HUES6 (cell line): ENCODE measurements around the gene FBXO31.

Experiments used
- H3K27ac ChIP-seq: 2 replicates; pipeline ENCODE4 v1.7.0; 2013; ENCODE audit warnings: low read depth, mild to moderate bottlenecking, low read length, inconsistent platforms
- H3K27me3 ChIP-seq: 2 replicates; pipeline ENCODE4 v1.6.1; 2013; ENCODE audit warnings: low read length; ENCODE audit not compliant: control insufficient read depth, insufficient read depth
- H3K36me3 ChIP-seq: 2 replicates; pipeline ENCODE4 v1.6.1; 2013; ENCODE audit warnings: low read length; ENCODE audit not compliant: control insufficient read depth, insufficient read depth
- H3K4me1 ChIP-seq: 2 replicates; pipeline ENCODE4 v1.6.1; 2013; ENCODE audit warnings: low read length; ENCODE audit not compliant: control insufficient read depth, insufficient read depth
- H3K4me3 ChIP-seq: 2 replicates; pipeline ENCODE4 v1.5.1; 2013; ENCODE audit warnings: low read depth, low read length
- H3K9ac ChIP-seq: one replicate; pipeline ENCODE4 v1.6.1; 2013; ENCODE audit warnings: mild to moderate bottlenecking, low read length
- H3K9me3 ChIP-seq: 2 replicates; pipeline ENCODE4 v1.6.1; 2013; ENCODE audit warnings: low read depth, low read length; ENCODE audit not compliant: control insufficient read depth, insufficient read depth

The FBXO31 gene

GRCh38 chr16:87420026-87421002, 36.7 kb upstream of the FBXO31 start:
- peaks cover 64% of the 10 kb centered on the region for H3K36me3 ChIP-seq
- H3K9me3 ChIP-seq: no peaks in the 10 kb centered on the region
- no peak overlapping the region for H3K4me3 ChIP-seq
- H3K27me3 ChIP-seq: no peaks in the 10 kb centered on the region
- H3K4me1 ChIP-seq: peaks cover 2% of the 10 kb centered on the region; the same call in 1 of the 2 replicates
- no peak overlapping the region for H3K9ac ChIP-seq
- H3K27ac ChIP-seq: no peak overlapping the region

GRCh38 chr16:87418644-87419043, 35.1 kb upstream of the FBXO31 start:
- Histone ChIP-seq H3K27me3 (no peaks in the 10 kb centered on the region), H3K9me3 (no peaks in the 10 kb centered on the region), H3K36me3 (peaks cover 68% of the 10 kb centered on the region), H3K4me1 (no peaks in the 10 kb centered on the region), H3K27ac (no peak overlapping the region), H3K9ac (no peak overlapping the region), H3K4me3 (no peak overlapping the region)

GRCh38 chr16:87418216-87418615, 34.6 kb upstream of the FBXO31 start:
- Histone ChIP-seq H3K9ac (no peak overlapping the region), H3K27me3 (no peaks in the 10 kb centered on the region), H3K9me3 (no peaks in the 10 kb centered on the region), H3K36me3 (peaks cover 69% of the 10 kb centered on the region), H3K4me3 (no peak overlapping the region), H3K4me1 (no peaks in the 10 kb centered on the region), H3K27ac (no peak overlapping the region)

GRCh38 chr16:87417528-87417910, 33.9 kb upstream of the FBXO31 start:
- H3K9me3 ChIP-seq: no peaks in the 10 kb centered on the region
- no peak overlapping the region for H3K27ac ChIP-seq
- H3K27me3 ChIP-seq: no peaks in the 10 kb centered on the region
- H3K36me3 ChIP-seq: peaks cover 71% of the 10 kb centered on the region
- H3K4me3 ChIP-seq: no peak overlapping the region
- H3K9ac ChIP-seq: no peak overlapping the region
- no peaks in the 10 kb centered on the region for H3K4me1 ChIP-seq

- no peak overlapping the region for H3K9ac ChIP-seq
- no peak overlapping the region for H3K27ac ChIP-seq
Observed at GRCh38 chr16:87416826-87417527, 33.4 kb upstream of the FBXO31 start.

GRCh38 chr16:87415441-87415840, 31.9 kb upstream of the FBXO31 start:
- Histone ChIP-seq H3K9me3 (no peaks in the 10 kb centered on the region), H3K27me3 (no peaks in the 10 kb centered on the region), H3K27ac (no peak overlapping the region), H3K4me3 (no peak overlapping the region), H3K36me3 (peaks cover 74% of the 10 kb centered on the region), H3K9ac (no peak overlapping the region), H3K4me1 (no peaks in the 10 kb centered on the region)

More at GRCh38 chr16:87416826-87417527, 33.4 kb upstream of the FBXO31 start:
- Histone ChIP-seq H3K27me3 (no peaks in the 10 kb centered on the region), H3K4me3 (no peak overlapping the region), H3K4me1 (no peaks in the 10 kb centered on the region), H3K36me3 (peaks cover 75% of the 10 kb centered on the region), H3K9me3 (no peaks in the 10 kb centered on the region)

GRCh38 chr16:87414251-87414680, 30.7 kb upstream of the FBXO31 start:
- no peak overlapping the region for H3K9ac ChIP-seq
- no peaks in the 10 kb centered on the region for H3K4me1 ChIP-seq
- H3K9me3 ChIP-seq: no peaks in the 10 kb centered on the region
- no peak overlapping the region for H3K4me3 ChIP-seq
- no peaks in the 10 kb centered on the region for H3K27me3 ChIP-seq
- H3K27ac ChIP-seq: no peak overlapping the region
- H3K36me3 ChIP-seq: peaks cover 77% of the 10 kb centered on the region

- H3K27ac ChIP-seq: no peak overlapping the region
- peaks cover 78% of the 10 kb centered on the region for H3K36me3 ChIP-seq
- H3K27me3 ChIP-seq: no peaks in the 10 kb centered on the region
- H3K4me3 ChIP-seq: no peak overlapping the region
- no peaks in the 10 kb centered on the region for H3K4me1 ChIP-seq
- H3K9ac ChIP-seq: no peak overlapping the region
- no peaks in the 10 kb centered on the region for H3K9me3 ChIP-seq
Observed at GRCh38 chr16:87412996-87413421, 29.4 kb upstream of the FBXO31 start.

- Histone ChIP-seq H3K9ac (no peak overlapping the region), H3K9me3 (no peaks in the 10 kb centered on the region), H3K27me3 (no peaks in the 10 kb centered on the region), H3K36me3 (peaks cover 79% of the 10 kb centered on the region), H3K4me1 (no peaks in the 10 kb centered on the region), H3K27ac (no peak overlapping the region), H3K4me3 (no peak overlapping the region)
Observed at GRCh38 chr16:87412371-87412995, 28.9 kb upstream of the FBXO31 start.

- H3K27me3 ChIP-seq: no peaks in the 10 kb centered on the region
- no peak overlapping the region for H3K9ac ChIP-seq
- no peaks in the 10 kb centered on the region for H3K4me1 ChIP-seq
- H3K36me3 ChIP-seq: peaks cover 78% of the 10 kb centered on the region
- H3K9me3 ChIP-seq: no peaks in the 10 kb centered on the region
- no peak overlapping the region for H3K4me3 ChIP-seq
- H3K27ac ChIP-seq: no peak overlapping the region
Observed at GRCh38 chr16:87411375-87412271, 28.0 kb upstream of the FBXO31 start.
